Testis (tissue), 2 donors: ENCODE data around the gene TMEM179B.

ENCODE experiments used
- CTCF ChIP-seq, 3 experiments: fragments of 450-650 bp in 2 of 3; fragments of 200-600 bp in 1 of 3; sonication (generic) in 1 of 3; IDR thresholded peaks; one replicate each; pipeline ENCODE4 v1.5.1; 2016 to 2019; ENCODE audit warnings: antibody characterized with exemption in 3 of 3, mild to moderate bottlenecking in 2 of 3, moderate library complexity in 1 of 3
- POLR2A ChIP-seq: fragments of 450-650 bp; IDR thresholded peaks from one replicate; pipeline ENCODE4 v1.6.1; 2017; ENCODE audit warnings: antibody characterized with exemption, mild to moderate bottlenecking, moderate library complexity

GRCh38 chr11:62806611-62807121 lies 19.5 kb downstream of the TMEM179B start:
- TF ChIP-seq CTCF (IDR thresholded peaks at IDR 0.05) = no peak
- no peak for TF ChIP-seq POLR2A
